ENCODE measurements around the gene ELP2.
"Not testable (repeated sequence)": the region's sequence is repeated elsewhere in the genome, so short reads cannot be mapped to it uniquely, and the experiment has no call there.

Gene ELP2

GRCh38 chr18:36160959-36161371, 31.3 kb downstream of the ELP2 start:
- DNase-seq (ENCODE audit: low spot score), result no peak

- DNase-seq (ENCODE audit: low spot score), result no peak
Observed at GRCh38 chr18:36162981-36163380, 33.3 kb downstream of the ELP2 start.

GRCh38 chr18:36167692-36168218, 38.1 kb downstream of the ELP2 start:
- no peak for DNase-seq (ENCODE audit: low spot score)

GRCh38 chr18:36168296-36168695, 38.6 kb downstream of the ELP2 start:
- not testable (repeated sequence) for DNase-seq (ENCODE audit: low spot score)

- DNase-seq (ENCODE audit: low spot score), result no peak
Observed at GRCh38 chr18:36169938-36170337, 40.2 kb downstream of the ELP2 start.

GRCh38 chr18:36175481-36175880, 45.8 kb downstream of the ELP2 start:
- no peak for DNase-seq (ENCODE audit: low spot score)

- no peak for DNase-seq (ENCODE audit: low spot score)
Observed at GRCh38 chr18:36176177-36176584, 46.5 kb downstream of the ELP2 start.

- no peak for DNase-seq (ENCODE audit: low spot score)
Observed at GRCh38 chr18:36176711-36177110, 47.0 kb downstream of the ELP2 start.

- DNase-seq (ENCODE audit: low spot score), result no peak
Observed at GRCh38 chr18:36177913-36178312, 48.2 kb downstream of the ELP2 start.

- no peak for DNase-seq (ENCODE audit: low spot score)
Observed at GRCh38 chr18:36179562-36180355, 50.1 kb downstream of the ELP2 start.

GRCh38 chr18:36181441-36181840, 51.7 kb downstream of the ELP2 start:
- no peak for DNase-seq (ENCODE audit: low spot score)

GRCh38 chr18:36181898-36182506, 52.3 kb downstream of the ELP2 start:
- no peak for DNase-seq (ENCODE audit: low spot score)

GRCh38 chr18:36183033-36183432, 53.3 kb downstream of the ELP2 start:
- DNase-seq (ENCODE audit: low spot score), result no peak

GRCh38 chr18:36183987-36184386, 54.3 kb downstream of the ELP2 start:
- no peak for DNase-seq (ENCODE audit: low spot score)

GRCh38 chr18:36185157-36185556, 55.5 kb downstream of the ELP2 start:
- no peak for DNase-seq (ENCODE audit: low spot score)

GRCh38 chr18:36185901-36186460, 56.3 kb downstream of the ELP2 start:
- no peak for DNase-seq (ENCODE audit: low spot score)

- DNase-seq (ENCODE audit: low spot score), result no peak
Observed at GRCh38 chr18:36186461-36187192, 56.9 kb downstream of the ELP2 start.

GRCh38 chr18:36187193-36187825, 57.6 kb downstream of the ELP2 start, which contains the start of gene MOCOS:
Gene MOCOS, plus strand, starts transcription at chr18:36187497. Its CDS starts 43 bp downstream, at chr18:36187540.
- DNase-seq (ENCODE audit: low spot score), result no peak

- no peak for DNase-seq (ENCODE audit: low spot score)
Observed at GRCh38 chr18:36187826-36188721, 58.4 kb downstream of the ELP2 start.

GRCh38 chr18:36188916-36189315, 59.2 kb downstream of the ELP2 start:
- DNase-seq (ENCODE audit: low spot score), result no peak

- DNase-seq (ENCODE audit: low spot score), result no peak
Observed at GRCh38 chr18:36189486-36189885, 59.8 kb downstream of the ELP2 start.
